SK-N-SH (cell line): Measurements from ENCODE around the gene TPSG1.

Experiments
- FOXJ3 ChIP-seq: sonication (generic); formaldehyde crosslinking; IDR thresholded peaks from 2 replicates; pipeline ENCODE4 v1.5.1; 2020; ENCODE audit warnings: mild to moderate bottlenecking, missing genetic modification reagents
- TF ChIP-seq, protein P1 (sequence below): fragments of 200-600 bp; sonication (generic); IDR thresholded peaks from 2 replicates; pipeline ENCODE4 v1.6.1; 2017; ENCODE audit warnings: antibody characterized with exemption, mild to moderate bottlenecking, moderate library complexity
- TF ChIP-seq, protein P2 (sequence below): IDR thresholded peaks from 2 replicates; pipeline ENCODE4 v1.4.0; 2012; ENCODE audit warnings: low read depth

DNA sequence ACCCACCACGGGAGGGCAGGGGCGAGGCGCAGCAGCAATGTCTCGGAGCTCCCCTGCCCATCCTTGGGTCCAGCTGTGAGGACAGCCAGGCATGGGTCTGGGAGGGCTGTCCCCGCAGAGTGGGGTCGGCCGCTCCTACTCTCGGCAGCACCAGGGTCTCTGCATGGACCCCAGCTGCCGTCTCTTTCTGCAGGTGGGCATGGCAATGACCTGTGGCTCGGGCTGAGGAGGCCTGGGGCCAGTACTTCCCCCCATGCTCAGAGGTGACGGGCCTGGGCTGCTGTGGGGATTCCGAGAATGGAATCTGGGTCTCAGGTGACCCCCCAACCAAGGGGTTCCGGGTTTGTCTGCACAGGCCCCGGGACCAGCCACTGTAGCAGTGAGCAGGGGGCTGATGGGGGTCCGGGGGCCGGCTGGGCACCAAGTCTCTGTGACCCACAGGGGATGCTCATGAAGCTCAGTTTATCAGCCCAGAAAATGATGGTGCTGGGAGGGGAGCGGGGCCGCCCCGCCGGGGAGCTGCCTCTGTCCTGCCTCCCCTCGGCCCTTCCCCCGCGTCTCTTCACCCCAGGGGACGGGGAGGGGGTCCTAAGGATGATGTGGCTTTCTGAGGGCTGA is 48.7 kb downstream of the TPSG1 start:
- TF ChIP-seq FOXJ3 (CRISPR knock-in tag): no peak
- TF ChIP-seq, protein P1, sequence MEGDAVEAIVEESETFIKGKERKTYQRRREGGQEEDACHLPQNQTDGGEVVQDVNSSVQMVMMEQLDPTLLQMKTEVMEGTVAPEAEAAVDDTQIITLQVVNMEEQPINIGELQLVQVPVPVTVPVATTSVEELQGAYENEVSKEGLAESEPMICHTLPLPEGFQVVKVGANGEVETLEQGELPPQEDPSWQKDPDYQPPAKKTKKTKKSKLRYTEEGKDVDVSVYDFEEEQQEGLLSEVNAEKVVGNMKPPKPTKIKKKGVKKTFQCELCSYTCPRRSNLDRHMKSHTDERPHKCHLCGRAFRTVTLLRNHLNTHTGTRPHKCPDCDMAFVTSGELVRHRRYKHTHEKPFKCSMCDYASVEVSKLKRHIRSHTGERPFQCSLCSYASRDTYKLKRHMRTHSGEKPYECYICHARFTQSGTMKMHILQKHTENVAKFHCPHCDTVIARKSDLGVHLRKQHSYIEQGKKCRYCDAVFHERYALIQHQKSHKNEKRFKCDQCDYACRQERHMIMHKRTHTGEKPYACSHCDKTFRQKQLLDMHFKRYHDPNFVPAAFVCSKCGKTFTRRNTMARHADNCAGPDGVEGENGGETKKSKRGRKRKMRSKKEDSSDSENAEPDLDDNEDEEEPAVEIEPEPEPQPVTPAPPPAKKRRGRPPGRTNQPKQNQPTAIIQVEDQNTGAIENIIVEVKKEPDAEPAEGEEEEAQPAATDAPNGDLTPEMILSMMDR: no peak
- TF ChIP-seq, protein P2, sequence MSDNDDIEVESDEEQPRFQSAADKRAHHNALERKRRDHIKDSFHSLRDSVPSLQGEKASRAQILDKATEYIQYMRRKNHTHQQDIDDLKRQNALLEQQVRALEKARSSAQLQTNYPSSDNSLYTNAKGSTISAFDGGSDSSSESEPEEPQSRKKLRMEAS: no peak
